GM18951 (cell line): ENCODE results near the gene GLIS1.

Experiments
- POLR2A ChIP-seq: IDR thresholded peaks from 4 replicates; pipeline ENCODE4 v1.6.1; 2011; ENCODE audit warnings: mild to moderate bottlenecking; ENCODE audit not compliant: insufficient read length, insufficient read depth; ENCODE audit errors: extremely low read depth
- in situ Hi-C: fragments of 300-500 bp; cut with MboI; formaldehyde crosslinking; loops from one replicate; pipeline ENCODE4 v1.12.0; 2022; ENCODE audit warnings: low sequenced_read_pairs, mixed read lengths, inconsistent platforms; ENCODE audit not compliant: unreplicated experiment

The GLIS1 gene

DNA sequence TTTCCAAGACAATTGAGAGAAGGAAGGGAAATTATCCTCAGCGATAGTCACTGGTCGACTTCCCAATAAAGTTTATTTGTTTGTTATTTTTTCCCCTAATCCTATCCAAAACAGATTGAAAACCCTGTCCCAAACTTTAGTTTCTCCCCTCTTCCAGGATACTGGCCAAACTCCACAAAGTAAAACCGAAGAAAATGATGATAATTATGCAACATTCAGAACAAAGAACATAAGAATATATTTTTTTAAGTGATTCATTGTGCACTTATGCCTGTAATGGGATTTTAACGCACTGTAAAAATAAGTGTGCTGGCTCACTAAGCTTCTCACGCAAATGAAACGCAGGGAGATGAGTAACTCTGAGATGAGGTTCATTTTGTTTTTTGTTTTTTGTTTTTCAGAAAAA lies 6.0 kb downstream of the GLIS1 start:
- in situ Hi-C loops, result no loop called here
- TF ChIP-seq POLR2A, result no peak

DNA sequence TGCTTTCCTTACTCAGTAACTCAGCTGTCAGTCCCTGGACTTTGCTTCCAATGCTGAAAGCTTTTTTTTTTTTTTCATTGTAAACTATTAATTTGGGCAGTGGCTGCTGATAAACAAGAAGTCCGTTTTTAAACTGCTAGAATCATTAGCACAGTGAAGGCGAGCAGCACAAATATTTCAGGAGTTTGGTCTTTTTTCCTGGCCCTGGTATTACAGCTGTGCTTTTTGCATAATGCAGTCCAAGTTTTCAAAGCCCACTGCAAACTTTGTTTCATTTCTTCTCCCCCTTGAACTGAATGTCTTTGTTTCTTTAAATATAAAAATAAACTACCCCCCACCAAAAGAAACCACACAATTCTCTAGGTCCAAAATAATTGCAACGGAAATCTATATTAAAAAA lies 6.6 kb downstream of the GLIS1 start:
- TF ChIP-seq POLR2A, result no peak
- in situ Hi-C loops, result no loop called here

DNA sequence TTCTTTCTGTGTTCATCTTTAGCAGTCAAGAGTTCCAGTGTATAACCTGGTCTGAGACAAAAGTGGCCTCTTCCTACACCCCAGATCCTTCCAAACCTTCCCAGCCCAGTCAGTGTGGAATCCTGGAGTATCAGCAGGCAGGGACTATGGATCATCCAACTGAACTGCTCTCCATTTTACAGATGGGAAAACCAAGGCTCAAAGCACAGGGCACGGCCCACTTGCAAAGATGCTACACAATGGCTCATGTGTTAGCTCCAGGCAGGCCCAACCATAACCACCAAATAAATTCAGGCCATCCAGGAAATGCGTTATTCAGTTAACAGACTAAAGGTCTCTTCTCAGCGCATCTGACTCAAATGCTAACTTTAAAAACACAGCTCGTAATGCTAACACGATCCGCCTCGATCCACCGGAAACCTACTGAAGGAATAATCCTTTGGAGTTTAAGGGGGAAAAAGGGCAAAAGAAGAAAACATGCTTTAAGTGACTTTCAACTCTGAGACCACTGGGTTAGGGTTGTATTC lies 7.1 kb downstream of the GLIS1 start:
- no peak for TF ChIP-seq POLR2A

DNA sequence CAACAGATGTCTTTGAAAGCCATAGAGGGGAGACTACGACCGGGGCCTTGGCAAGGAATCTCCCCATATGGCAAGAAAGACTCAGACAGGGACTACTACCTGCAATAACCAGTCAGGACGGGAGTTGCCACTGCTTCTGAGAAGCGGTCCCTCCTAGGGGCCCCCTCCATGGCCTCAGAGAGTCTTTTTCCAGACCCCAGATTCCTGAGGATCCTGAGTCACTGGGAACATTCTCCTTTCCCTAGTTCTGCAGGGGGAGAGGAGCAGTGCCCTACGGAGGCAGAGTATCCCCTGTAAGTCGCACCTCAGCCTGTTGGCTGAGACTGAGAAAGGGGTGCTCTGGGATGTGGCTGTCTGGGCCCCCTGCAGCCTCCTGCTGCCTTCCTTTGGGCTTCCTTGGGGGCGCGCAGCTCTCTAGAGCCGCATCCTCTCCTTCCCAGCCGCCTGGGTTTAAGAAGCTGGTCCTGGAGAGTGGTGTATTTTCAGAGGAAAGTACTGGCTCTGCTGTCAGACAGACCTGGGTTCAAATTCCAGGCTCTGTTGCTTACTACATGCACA lies 7.8 kb downstream of the GLIS1 start:
- in situ Hi-C loops, result no loop called here
- no peak for TF ChIP-seq POLR2A

More for the DNA sequence above, 7.1 kb downstream of the GLIS1 start:
- in situ Hi-C loops, result no loop called here

DNA sequence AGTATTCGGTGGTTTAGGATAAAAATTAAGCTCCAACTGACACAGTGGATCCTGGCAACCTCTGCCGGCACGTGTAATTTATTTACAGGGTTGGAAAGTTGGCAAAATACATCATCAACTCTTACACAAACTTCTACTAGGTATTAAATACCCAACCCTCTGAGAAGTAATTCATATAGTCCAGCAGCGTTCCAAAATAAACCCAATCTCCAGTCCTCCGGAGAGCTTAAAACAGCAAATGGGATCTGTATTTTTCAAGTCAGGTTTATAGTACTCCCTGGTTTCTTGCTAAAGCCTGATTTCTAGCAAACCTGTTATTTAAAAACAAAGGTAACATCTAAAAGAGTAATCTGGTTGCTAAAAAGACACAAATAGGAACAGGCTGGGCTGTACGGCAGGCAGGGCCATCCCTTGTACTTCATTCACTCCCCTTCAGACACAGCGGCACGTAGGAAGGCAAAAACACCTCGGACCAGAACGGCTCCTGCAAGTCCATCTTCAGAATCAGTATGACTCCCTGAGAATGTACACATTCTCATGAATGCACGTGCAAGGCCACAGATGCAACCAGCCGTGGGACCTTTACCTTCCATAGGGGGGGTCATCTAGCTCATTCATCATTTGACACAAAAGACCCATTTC lies 8.6 kb downstream of the GLIS1 start:
- in situ Hi-C loops, result no loop called here
- no peak for TF ChIP-seq POLR2A

DNA sequence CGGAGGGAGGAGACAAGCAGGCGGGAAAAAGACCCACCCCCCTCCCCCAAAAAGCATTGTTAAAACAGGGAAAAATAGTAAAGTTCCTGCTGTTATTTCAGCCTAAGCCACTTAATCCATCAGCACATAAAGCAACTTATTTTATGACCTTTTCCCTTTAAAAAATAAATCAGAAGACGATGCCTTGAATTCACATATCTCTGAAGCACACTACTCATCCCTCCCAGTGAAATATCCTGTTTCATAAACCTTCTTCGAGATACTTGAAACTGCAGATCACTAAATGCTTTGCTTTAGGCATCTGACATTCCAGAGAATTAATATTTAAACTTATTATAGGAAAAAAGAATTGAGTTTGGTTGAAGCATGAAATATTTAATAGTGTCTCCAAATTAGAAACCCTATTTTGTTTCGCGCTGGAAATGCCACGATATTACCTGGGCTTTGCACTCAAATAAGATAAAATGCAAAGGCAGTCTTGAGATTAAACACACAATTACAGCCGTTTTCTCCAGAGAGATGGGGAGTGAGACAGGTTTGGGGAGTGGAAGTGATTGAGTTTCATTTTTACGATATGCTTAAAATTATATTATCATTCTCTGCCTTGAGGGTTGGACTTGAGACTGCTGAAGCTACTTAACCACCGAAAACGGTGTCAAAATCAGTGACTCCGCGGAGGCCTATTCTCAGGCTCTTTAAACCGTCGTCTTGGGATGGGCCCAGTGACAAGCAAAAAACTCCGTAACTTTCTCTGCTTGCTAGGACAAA lies 9.3 kb downstream of the GLIS1 start:
- TF ChIP-seq POLR2A, result no peak
- in situ Hi-C loops, result no loop called here

DNA sequence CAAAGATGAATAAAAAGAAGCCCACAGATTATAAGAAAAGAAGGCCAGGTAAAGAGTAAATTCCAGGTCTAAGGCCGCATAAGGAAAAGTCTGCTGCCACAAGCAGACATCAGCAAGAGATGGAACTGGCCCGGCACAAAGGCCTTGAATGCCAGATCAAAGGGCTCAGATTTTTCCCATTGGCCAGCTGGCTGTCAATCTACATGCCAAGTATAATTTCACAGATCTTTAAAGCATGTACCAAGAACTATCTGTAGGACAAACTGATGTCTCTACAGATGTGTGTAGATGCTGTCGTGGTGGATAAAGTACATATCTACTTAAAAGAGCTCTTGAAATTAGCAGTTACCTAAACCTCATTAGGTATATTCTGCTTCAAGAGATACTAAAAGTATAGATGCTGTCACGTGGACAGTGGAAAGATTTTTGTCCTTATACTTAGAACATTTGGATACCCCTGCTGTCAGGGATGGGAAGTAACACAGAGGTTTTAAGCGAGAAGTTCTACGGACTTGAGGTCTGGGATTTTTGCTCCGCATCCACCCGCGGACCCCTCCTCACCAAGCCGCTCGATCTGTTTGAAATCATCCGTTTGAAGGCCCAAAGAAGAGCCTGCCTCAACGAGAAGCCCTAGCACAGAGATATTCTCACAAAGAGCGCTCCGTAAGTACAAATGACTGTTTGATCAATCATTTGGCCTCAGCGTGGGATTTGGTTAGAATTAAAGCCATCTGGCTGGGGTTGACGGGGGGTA lies 10.1 kb downstream of the GLIS1 start:
- no peak for TF ChIP-seq POLR2A
- in situ Hi-C loops, result no loop called here

DNA sequence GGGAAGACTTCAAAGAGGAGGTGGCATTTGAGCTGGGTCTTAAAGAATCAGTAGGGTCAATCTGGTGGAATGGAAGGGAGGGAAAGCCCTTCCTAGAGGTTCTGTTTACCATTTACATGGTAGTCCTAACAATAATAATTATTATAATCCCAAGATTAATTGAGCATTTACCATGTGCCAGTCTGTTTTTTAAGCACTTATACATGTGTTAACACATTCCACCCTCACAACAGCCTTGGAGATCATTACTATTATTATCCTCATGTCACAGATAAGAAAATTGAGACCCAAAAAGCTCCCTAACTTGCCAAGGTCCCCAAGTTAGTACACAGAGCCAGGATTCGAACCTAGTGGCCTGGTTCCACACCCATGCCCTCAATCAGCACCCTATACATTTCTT lies 10.8 kb downstream of the GLIS1 start:
- in situ Hi-C loops, result no loop called here
- no peak for TF ChIP-seq POLR2A

DNA sequence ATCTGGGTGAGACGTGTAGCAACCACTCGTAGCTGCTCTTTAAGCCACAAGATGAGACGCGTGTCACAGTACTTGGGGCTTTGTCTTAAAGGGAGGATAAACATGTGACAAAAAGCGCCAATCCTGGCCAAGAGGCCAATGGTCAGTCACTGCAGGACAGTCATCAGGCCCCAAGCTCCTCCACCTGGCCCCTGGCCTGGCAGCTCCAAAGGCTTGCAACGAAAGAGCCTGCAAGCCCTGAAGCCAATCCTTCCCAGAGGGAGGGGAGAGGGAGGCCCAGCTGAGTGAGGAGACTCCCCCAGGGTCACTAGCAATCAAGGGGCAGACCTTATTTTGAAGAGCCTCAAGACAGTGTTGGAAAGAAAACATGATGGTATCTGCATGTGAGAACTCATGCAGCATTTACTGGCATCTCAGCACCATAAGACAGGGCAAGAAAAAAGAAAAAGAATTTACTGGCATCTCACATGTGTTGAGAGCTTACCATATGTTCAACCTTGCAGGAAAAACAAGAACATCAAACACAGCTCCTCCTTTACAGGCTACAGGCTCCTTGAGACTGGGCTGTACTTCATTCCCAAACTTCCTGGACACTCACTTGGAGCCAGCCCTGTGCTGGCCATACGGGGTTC lies 11.4 kb downstream of the GLIS1 start:
- in situ Hi-C loops, result no loop called here
- no peak for TF ChIP-seq POLR2A

DNA sequence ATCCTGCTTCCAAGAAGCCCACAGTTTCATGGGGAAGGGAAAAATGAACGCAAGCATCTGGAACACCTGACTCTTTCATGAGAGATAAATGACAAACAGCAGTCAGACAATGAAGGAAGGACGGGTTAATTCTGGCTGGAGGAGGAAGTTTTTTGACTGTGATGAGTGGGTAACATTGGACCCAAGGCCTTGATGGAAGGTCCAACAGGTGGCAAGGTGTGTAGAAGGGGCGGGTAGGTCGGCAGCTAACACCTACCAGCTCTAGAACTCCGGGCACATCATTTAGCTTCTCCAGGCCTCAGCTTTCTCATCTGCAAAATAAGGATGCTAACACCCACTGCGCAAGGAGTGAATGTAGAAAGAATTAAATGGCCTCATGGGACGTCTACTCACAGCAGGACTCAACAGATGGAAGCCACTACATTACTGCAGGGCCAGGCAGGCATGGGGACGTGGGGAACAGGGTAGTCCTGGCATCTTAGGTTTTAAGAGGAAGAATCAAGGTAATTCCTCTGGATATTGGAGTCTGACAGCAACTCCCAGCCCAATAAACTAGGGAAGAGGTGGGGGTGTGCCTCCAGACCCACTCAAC lies 12.9 kb downstream of the GLIS1 start:
- no peak for TF ChIP-seq POLR2A
- in situ Hi-C loops, result no loop called here

DNA sequence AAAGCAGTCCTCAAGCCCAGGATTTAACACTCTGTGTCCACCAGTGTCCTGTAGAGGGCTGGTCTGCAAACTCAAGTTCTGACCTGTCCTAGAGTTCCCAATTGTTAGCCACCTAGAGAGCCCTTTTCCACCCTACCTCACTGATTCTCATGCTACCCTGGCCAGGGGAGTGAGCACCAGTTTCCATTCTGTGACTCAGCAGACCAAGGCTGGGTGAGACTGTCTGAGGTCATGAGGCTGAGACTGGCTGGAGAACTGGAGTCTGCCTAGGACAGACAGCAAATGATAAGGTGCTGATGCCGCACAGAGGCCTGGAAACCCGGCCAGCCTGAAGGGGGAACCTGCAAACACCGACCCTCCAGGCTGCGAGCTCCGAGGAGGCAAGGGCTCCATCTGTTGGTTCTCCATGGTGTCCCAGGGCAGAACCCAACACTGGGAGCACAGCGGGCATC lies 13.7 kb downstream of the GLIS1 start:
- TF ChIP-seq POLR2A, result no peak
- in situ Hi-C loops, result no loop called here

DNA sequence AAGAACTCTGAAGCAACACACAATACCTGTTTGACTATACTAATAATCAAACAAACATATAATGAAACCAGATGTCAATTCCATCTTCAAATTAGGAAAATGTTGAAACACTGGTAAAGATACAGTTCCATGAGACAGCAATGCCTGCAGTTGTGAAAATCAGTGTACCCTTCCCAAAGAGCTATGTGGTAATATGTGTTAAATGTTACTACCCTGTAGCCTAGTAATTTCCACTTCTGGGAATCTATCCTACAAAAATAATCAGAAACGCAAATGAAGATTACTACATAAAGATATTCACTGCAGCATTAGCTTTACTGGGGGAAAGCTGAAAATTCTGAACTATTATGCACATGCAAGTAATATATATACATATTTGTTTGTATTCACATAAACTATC lies 16.9 kb downstream of the GLIS1 start:
- in situ Hi-C loops, result no loop called here
- TF ChIP-seq POLR2A, result no peak
